Adrenal gland (tissue), 12 donors: Measurements from ENCODE around the gene TRIM66. TPM values are rescaled to one million over a fixed set of nuclear protein-coding genes. Genes with fewer than 3 reads are reported as not detected.

Source experiments
- DNase-seq, 7 donors: peaks; one replicate each; pipeline ENCODE4 v3.0.0-alpha.2; 2019 to 2020
- H3K27ac ChIP-seq, 5 donors: fragments of 200-600 bp; sonication (generic) in 4 of 5; 1 replicate in 3 of 5; 2 replicates in 2 of 5; pipeline versions ENCODE4 v1.5.1 to v1.8.0; 2016 to 2020; ENCODE audit warnings: mild to moderate bottlenecking in 1 of 5
- H3K27me3 ChIP-seq: fragments of 200-600 bp; 2 replicates; pipeline ENCODE4 v1.8.0; 2021
- H3K36me3 ChIP-seq, 2 donors: fragments of 200-600 bp; replicated peaks in 1 of 2; 1 replicate in 1 of 2; 2 replicates in 1 of 2; pipeline versions ENCODE4 v1.5.1 to v1.8.0; 2018 to 2022
- H3K4me1 ChIP-seq, 2 donors: fragments of 200-600 bp; replicated peaks in 1 of 2; 1 replicate in 1 of 2; 2 replicates in 1 of 2; pipeline versions ENCODE4 v1.5.1 to v1.8.0; 2018 to 2021
- H3K4me3 ChIP-seq, 4 donors: fragments of 200-600 bp; sonication (generic) in 3 of 4; one replicate each; pipeline ENCODE4 v1.5.1; 2016 to 2018
- H3K9me3 ChIP-seq, 3 donors: fragments of 200-600 bp; sonication (generic) in 1 of 3; replicated peaks in 1 of 3; 1 replicate in 2 of 3; 2 replicates in 1 of 3; pipeline versions ENCODE4 v1.5.1 to v1.8.0; 2016 to 2021
- POLR2A ChIP-seq, 2 donors: fragments of 450-650 bp; IDR thresholded peaks; one replicate each; pipeline ENCODE4 v1.6.1; 2017; ENCODE audit warnings: antibody characterized with exemption in 2 of 2, mild to moderate bottlenecking in 2 of 2, moderate library complexity in 1 of 2
- WGBS, 4 donors: extraction: QIAGEN DNeasy Blood & Tissue Kit in 2 of 4; methylation state at CpG; one replicate each; pipeline versions ENCODE4 v1.1.5 to v1.1.7; 2013 to 2017; 5-methylcytosine and 5-hydroxymethylcytosine counted together
- intact Hi-C, 2 donors: fragments of 100-400 bp; cut with DNase I; formaldehyde crosslinking; loops; one replicate each; pipeline versions ENCODE4 v1.14.1 to v1.15.0; 2022 to 2023
- polyA plus RNA-seq, 3 donors: library from polyadenylated mRNA; stranded (reverse); fragments of 200-250 nt in 2 of 3; fragments of 350-450 nt in 1 of 3; fragmentation: Illumina TruSeq in 1 of 3; extraction: RNeasy Lipid Tissue Mini Kit (QIAGEN cat#74804) in 1 of 3; gene quantifications; one replicate each; pipeline ENCODE4 v1.2.3, GENCODE V29; 2013 to 2014
- total RNA-seq, 9 donors: library from RNA; depleted of rRNA in 4 of 9; stranded (reverse); fragments of >200 nt in 4 of 9; fragments of 120-200 nt in 1 of 9; fragmentation: NEBNext Ultra II Directional in 1 of 9; extraction: Animal tissue kit (Norgen Biotek cat#: 25700) in 1 of 9; gene quantifications; one replicate each; pipeline versions ENCODE4 v1.1.0 to v1.2.4, GENCODE V29; 2013 to 2023
- TF ChIP-seq, protein P1 (sequence below), 6 experiments: fragments of 450-650 bp in 4 of 6; fragments of 200-600 bp in 2 of 6; sonication (generic) in 1 of 6; IDR thresholded peaks; 1 replicate in 5 of 6; 2 replicates in 1 of 6; pipeline versions ENCODE4 v1.5.1 to v1.8.0; 2016 to 2021; ENCODE audit warnings: antibody characterized with exemption in 6 of 6, mild to moderate bottlenecking in 2 of 6, moderate library complexity in 1 of 6
- donor health status: healthy with polysubstance abuse.
- donor health status: Bipolar disorder and iron deficiency.
- donor health status: DM: yes; HTN: yes; CAD: no.
- donor health status: DM: no; HTN: no; CAD: no.
- donor health status: DM: no; HTN: no; CAD: no.
- donor health status: DM: yes; HTN: yes; CAD: no.

TRIM66 gene
- total and polyA plus RNA-seq, 12 donors, result 3.6 to 18.4 (median 8.3) TPM

DNA sequence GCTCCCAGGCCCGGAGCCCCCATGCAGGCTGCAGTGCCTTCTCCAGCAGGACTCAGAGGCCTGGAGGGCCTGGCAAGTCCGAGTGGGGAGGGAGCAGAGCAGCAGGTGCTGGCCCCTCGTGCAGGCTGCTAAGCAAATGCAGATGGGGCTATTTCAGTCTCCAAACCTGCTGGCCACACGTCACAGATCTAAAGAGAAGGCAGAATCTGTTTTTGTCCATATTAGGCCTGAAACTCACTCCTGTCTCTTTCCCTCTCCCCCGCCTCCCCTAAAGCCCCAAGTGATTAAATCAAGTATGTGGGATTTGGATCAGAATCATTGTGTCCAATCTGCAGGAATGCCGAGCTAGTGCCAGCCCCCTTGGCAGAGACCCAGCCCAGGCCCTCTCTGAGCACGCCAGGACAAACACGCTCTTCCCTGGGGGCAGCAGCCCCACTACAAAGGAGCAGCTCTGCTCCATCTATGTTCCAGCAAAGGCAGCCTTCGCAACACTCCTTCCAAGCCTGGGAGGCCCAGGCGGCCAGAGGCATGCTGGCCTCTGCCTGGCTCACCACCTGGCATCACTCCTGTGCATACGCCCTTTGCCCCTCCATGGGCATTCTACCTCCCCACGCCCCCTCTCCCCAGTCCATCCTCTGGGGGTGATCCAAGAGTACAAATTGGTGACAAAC lies 26.7 kb upstream of the TRIM66 start:
- Histone ChIP-seq H3K4me1 (peaks cover 29 to 30% of the 10 kb centered on the region in 2 donors), H3K27me3 (no peaks in the 10 kb centered on the region), H3K36me3 (peaks cover 0 to 63% of the 10 kb centered on the region in 2 donors), H3K9me3 (no peaks in the 10 kb centered on the region), H3K4me3 (no peak overlapping the region), H3K27ac (peak overlapping the region in 4 of 5 donors; percentile 37 to 82 (median 74))
- DNase-seq, result peak in 6 of 7 donors; percentile 57 to 86 (median 71)
- 47 to 79% (median 60%) methylated on average over 10 to 12 of the region's 12 CpGs for WGBS, 4 donors
- intact Hi-C loops, result no loop called here
- TF ChIP-seq, protein P1, sequence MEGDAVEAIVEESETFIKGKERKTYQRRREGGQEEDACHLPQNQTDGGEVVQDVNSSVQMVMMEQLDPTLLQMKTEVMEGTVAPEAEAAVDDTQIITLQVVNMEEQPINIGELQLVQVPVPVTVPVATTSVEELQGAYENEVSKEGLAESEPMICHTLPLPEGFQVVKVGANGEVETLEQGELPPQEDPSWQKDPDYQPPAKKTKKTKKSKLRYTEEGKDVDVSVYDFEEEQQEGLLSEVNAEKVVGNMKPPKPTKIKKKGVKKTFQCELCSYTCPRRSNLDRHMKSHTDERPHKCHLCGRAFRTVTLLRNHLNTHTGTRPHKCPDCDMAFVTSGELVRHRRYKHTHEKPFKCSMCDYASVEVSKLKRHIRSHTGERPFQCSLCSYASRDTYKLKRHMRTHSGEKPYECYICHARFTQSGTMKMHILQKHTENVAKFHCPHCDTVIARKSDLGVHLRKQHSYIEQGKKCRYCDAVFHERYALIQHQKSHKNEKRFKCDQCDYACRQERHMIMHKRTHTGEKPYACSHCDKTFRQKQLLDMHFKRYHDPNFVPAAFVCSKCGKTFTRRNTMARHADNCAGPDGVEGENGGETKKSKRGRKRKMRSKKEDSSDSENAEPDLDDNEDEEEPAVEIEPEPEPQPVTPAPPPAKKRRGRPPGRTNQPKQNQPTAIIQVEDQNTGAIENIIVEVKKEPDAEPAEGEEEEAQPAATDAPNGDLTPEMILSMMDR (IDR thresholded peaks at IDR 0.05), result no peak

DNA sequence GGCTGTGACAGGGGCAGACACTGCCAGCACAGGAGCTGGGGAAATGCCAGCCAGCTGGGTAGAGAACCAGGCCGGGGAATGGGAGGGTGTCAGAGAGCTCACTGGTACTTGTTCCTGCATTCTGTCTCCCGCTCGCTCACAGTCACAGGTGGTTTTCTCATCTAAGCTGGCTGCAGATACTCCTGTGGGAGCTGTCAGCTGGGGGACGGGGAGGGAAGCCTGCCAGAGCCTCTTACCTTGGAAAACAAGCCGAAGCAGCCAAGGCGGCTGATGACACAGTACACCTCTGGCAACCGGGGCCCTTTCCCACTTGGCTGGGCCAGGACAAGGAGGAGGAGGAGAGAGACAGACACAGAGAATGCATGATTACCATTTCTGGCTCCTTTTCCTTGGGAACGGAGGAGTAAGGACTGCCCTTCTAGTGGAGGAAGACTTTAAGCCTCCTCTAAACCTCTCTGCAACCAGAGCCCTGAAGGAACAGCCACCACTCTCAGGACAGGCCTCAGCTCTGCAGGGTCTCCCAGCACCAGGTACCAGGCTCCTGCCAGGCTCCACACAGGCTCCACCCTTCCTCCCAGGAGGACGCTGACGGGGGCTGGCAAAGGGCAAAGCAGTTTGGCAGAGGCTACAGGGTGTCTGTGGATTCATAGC lies 25.2 kb upstream of the TRIM66 start:
- Histone ChIP-seq H3K4me1 (peaks cover 29 to 30% of the 10 kb centered on the region in 2 donors), H3K36me3 (peaks cover 0 to 63% of the 10 kb centered on the region in 2 donors), H3K27me3 (no peaks in the 10 kb centered on the region), H3K4me3 (no peak overlapping the region), H3K27ac (peak overlapping the region; percentile 42 to 82 (median 68)), H3K9me3 (no peaks in the 10 kb centered on the region)
- intact Hi-C loops, result no loop called here
- DNase-seq, result peak; percentile 81 to 92 (median 90)
- WGBS, 4 donors, result 29 to 50% (median 41%) methylated on average over 5 to 10 of the region's 10 CpGs
- no peak for TF ChIP-seq POLR2A (IDR thresholded peaks at IDR 0.05)
- TF ChIP-seq, protein P1 (IDR thresholded peaks at IDR 0.05), result no peak

DNA sequence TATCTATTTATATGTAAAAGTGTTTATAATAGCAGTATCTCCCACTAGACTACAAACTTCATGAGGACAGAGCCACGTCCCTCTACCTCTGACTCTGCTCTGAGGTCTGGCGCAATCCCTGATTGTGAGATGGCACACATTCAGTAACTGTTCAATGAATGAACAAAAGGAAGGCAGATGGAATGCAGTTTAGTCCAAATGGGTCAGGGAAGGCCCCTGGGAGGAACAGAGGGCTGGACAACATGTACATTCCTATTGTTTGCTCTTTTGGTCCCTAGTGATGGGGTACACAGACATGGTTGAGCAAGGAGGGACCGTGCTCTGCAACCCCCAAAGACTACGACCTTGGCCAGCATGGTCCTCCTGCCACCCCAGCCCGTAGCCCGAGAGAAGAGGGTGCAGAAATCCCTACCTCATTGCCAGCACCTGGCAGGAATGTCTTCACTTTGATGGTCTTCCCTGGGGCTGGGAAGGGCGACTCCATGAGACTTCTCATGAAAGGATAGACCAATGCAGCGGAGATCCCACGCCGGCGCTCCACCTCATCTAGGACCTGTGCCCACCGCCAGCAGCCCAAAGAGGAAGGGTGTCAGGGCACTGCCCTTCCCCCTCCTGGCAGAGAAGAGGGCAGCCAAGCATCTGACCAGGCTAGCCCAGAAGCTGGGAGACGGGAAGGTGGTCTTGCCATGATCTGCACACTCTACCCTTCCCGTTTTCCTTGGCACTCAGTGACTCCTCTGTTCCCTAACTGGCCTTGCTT lies 24.4 kb upstream of the TRIM66 start:
- DNase-seq, result no peak
- no peak overlapping the region for H3K4me3 ChIP-seq
- WGBS, 4 donors, result 88 to 94% (median 91%) methylated on average over 9 to 14 of the region's 14 CpGs
- peaks cover 29 to 30% of the 10 kb centered on the region in 2 donors for H3K4me1 ChIP-seq
- TF ChIP-seq, protein P1 (IDR thresholded peaks at IDR 0.05), result no peak
- TF ChIP-seq POLR2A (IDR thresholded peaks at IDR 0.05), result no peak
- H3K27me3 ChIP-seq, result no peaks in the 10 kb centered on the region
- peak overlapping the region in 3 of 5 donors; percentile 65 to 82 (median 81) for H3K27ac ChIP-seq
- H3K36me3 ChIP-seq, result peaks cover 0 to 63% of the 10 kb centered on the region in 2 donors
- intact Hi-C loops, result no loop called here
- no peaks in the 10 kb centered on the region for H3K9me3 ChIP-seq

DNA sequence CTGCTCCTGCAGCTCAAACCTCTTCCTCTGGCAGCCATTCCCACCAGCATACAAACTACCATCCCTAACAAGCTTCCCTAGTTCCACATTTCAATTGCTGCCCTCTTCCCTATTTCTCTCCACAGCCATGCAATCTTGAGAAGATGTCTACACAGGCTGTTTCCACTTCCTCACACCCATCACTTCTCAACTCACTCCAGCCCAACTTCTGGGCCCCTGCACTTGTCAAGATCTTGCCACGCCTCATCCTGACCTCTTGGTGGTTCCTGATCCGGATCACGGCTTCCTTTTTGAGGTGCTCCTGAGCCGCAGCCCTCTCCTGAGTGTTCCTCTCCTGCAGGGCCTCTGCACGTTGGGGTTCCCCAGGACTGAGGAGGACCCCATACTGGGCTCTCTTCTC lies 22.7 kb upstream of the TRIM66 start:
- peaks cover 0 to 58% of the 10 kb centered on the region in 2 donors for H3K36me3 ChIP-seq
- TF ChIP-seq POLR2A (IDR thresholded peaks at IDR 0.05), result no peak
- TF ChIP-seq, protein P1 (IDR thresholded peaks at IDR 0.05), result no peak
- 75 to 86% (median 81%) methylated on average over 5 of the region's 5 CpGs for WGBS, 4 donors
- H3K9me3 ChIP-seq, result no peaks in the 10 kb centered on the region
- H3K4me1 ChIP-seq, result peaks cover 28 to 38% of the 10 kb centered on the region in 2 donors
- intact Hi-C loops, result no loop called here
- H3K4me3 ChIP-seq, result no peak overlapping the region
- DNase-seq, result no peak
- no peaks in the 10 kb centered on the region for H3K27me3 ChIP-seq
- no peak overlapping the region for H3K27ac ChIP-seq
